GM23338 (cell line): ENCODE results near the gene CDHR3.

Experiments used
- CTCF ChIP-seq, 2 experiments: fragments of 200-600 bp in 1 of 2; sonication (generic) in 1 of 2; conservative IDR thresholded peaks; 2 replicates each; pipeline versions ENCODE4 v1.5.1 to v1.6.1; 2016 to 2017; ENCODE audit warnings: antibody characterized with exemption in 2 of 2, low read depth in 2 of 2, mild to moderate bottlenecking in 2 of 2, moderate library complexity in 1 of 2
- EZH2 ChIP-seq: fragments of 200-600 bp; sonication (generic); IDR thresholded peaks from one replicate; pipeline ENCODE4 v1.8.0; 2017; ENCODE audit warnings: antibody characterized with exemption, mild to moderate bottlenecking, low read depth; ENCODE audit not compliant: unreplicated experiment
- EZH2phosphoT487 ChIP-seq: fragments of 200-600 bp; sonication (generic); IDR thresholded peaks from one replicate; pipeline ENCODE4 v1.8.1; 2018; ENCODE audit warnings: antibody characterized with exemption; ENCODE audit not compliant: unreplicated experiment
- NANOG ChIP-seq: IDR thresholded peaks from 2 replicates; pipeline ENCODE4 v1.6.1; 2016; ENCODE audit warnings: antibody characterized with exemption, borderline replicate concordance
- POLR2AphosphoS5 ChIP-seq: IDR thresholded peaks from 2 replicates; pipeline ENCODE4 v1.6.1; 2016; ENCODE audit warnings: antibody characterized with exemption, low read depth
- STAT1 ChIP-seq: IDR thresholded peaks from one replicate; pipeline ENCODE4 v1.6.1; 2016; ENCODE audit warnings: antibody characterized with exemption; ENCODE audit not compliant: unreplicated experiment

- TF ChIP-seq CTCF (conservative IDR thresholded peaks at IDR 0.05; ENCODE audit: low read depth in 2 of 2) (no peak), POLR2AphosphoS5 (no peak), EZH2phosphoT487 (no peak), EZH2 (no peak), STAT1 (no peak), NANOG (no peak)
Observed at GRCh38 chr7:106070201-106070551, 107.1 kb downstream of the CDHR3 start.
